IPS-18c (cell line): ENCODE measurements around the gene PRRG2.

Experiments used
- H3K4me3 ChIP-seq: 2 replicates; pipeline ENCODE4 v1.7.0; 2013; ENCODE audit warnings: low read depth, mild to moderate bottlenecking, low read length, moderate library complexity; ENCODE audit not compliant: insufficient read depth
- H3K9me3 ChIP-seq: one replicate; pipeline ENCODE4 v1.6.1; 2013; ENCODE audit warnings: mild to moderate bottlenecking, low read length, moderate library complexity; ENCODE audit not compliant: control insufficient read depth, insufficient read depth

The PRRG2 gene

DNA sequence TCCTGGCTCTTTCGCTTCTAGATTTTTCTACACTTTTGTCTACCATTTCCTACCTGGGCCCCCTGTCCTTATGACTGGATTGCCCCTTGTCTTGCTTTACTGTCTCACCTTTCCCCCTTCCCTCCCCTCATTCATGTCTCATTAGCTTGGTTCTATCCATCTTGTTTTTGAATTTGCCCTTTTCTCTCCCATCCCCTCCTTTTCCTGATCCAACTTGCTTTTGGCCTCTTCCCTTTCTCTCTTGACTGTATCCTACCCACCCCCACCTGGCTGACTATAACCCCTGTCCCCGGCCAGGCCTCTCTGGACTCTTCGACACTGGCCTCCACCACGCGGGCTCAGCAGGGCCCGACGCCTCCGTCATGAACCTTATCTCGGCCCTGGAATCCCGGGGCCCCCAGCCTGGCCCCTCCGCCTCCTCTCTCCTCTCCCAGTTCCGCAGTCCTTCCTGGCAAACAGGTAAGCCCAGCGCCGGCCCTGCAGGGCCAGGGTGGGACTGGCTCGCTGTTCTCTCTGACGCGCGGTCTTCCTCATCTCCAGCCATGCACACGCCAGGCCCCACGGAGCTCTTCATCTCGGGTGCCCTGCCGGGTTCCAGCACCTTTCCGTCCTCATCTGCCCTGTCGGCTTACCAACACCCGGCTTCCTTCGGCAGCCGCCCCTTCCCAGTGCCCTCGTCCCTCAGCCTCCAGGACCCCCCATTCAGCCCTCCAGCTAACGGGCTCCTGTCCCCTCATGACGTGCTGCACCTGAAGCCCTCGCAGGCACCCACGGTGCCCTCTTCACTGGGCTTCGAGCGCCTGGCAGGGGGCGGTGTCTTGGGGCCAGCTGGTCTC, 13.3 kb downstream of the PRRG2 start:
- H3K4me3 ChIP-seq: no peak overlapping the region
- H3K9me3 ChIP-seq: no peaks in the 10 kb centered on the region

- Histone ChIP-seq H3K4me3 (no peak overlapping the region), H3K9me3 (no peaks in the 10 kb centered on the region)
Observed at GRCh38 chr19:49594993-49595818, 14.1 kb downstream of the PRRG2 start.

GRCh38 chr19:49595819-49596404, 14.8 kb downstream of the PRRG2 start:
- Histone ChIP-seq H3K4me3 (no peak overlapping the region), H3K9me3 (no peaks in the 10 kb centered on the region)

DNA sequence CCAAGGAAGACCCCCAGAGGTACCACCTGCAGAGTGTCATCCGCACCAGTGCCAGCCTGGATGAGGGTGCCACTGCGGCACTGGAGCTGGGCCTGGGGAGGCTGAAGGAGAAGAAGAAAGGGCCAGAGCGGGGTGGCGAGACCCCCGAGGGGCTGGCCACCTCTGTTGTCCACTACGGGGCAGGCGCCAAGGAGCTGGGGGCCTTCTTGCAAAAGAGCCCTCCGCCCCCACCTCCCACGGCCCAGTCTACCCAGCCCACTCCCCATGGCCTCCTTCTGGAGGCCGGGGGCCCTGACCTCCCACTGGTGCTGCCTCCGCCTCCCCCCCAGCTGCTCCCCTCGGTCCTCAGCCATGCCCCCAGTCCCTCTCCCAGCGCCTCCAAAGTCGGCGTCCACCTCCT, 15.3 kb downstream of the PRRG2 start:
- H3K4me3 ChIP-seq: no peak overlapping the region
- H3K9me3 ChIP-seq: no peaks in the 10 kb centered on the region

DNA sequence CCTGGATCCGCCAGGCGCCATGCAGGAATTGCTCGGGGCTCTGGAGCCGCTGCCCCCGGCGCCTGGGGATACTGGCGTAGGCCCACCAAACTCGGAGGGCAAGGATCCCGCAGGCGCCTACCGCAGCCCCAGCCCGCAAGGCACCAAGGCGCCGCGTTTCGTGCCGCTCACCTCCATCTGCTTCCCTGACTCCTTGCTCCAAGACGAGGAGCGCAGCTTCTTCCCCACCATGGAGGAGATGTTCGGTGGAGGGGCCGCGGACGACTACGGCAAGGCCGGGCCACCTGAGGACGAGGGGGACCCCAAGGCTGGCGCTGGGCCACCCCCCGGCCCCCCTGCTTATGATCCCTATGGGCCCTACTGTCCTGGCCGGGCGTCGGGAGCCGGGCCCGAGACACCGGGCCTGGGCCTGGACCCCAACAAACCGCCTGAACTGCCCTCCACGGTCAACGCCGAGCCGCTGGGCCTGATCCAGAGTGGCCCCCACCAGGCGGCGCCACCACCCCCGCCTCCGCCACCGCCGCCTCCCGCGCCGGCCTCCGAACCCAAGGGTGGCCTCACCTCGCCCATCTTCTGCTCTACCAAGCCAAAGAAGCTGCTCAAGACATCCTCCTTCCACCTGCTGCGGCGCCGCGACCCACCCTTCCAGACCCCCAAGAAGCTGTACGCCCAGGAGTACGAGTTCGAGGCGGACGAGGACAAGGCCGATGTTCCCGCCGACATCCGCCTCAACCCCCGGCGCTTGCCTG, 16.0 kb downstream of the PRRG2 start:
- no peak overlapping the region for H3K4me3 ChIP-seq
- no peaks in the 10 kb centered on the region for H3K9me3 ChIP-seq

DNA sequence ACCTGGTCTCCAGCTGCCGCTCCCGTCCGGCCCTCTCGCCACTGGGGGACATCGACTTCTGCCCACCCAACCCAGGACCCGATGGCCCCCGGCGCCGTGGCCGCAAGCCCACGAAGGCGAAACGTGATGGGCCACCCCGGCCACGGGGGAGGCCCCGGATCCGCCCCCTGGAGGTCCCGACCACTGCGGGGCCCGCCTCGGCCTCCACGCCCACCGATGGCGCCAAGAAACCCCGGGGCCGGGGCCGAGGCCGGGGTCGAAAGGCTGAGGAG, 16.5 kb downstream of the PRRG2 start:
- Histone ChIP-seq H3K4me3 (no peak overlapping the region), H3K9me3 (no peaks in the 10 kb centered on the region)

- Histone ChIP-seq H3K9me3 (no peaks in the 10 kb centered on the region), H3K4me3 (no peak overlapping the region)
Observed at GRCh38 chr19:49599378-49600295, 18.5 kb downstream of the PRRG2 start.

DNA sequence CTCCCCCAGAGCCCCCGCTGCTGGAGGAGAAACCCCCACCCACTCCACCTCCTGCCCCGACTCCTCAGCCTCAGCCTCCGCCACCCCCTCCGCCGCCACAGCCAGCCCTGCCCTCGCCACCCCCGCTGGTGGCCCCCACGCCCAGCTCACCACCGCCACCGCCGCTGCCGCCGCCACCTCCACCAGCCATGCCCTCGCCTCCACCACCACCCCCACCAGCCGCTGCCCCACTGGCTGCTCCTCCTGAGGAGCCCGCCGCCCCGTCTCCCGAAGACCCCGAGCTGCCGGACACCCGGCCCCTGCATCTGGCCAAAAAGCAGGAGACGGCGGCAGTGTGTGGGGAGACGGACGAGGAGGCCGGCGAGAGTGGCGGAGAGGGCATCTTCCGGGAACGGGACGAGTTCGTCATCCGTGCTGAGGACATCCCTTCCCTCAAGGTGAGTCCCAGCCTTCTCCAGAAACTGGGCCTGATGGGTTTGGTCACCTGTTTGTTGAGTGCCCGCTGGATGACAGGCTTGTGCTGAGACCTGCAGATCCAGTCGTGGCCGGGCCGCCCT, 20.4 kb downstream of the PRRG2 start:
- no peak overlapping the region for H3K4me3 ChIP-seq
- no peaks in the 10 kb centered on the region for H3K9me3 ChIP-seq

DNA sequence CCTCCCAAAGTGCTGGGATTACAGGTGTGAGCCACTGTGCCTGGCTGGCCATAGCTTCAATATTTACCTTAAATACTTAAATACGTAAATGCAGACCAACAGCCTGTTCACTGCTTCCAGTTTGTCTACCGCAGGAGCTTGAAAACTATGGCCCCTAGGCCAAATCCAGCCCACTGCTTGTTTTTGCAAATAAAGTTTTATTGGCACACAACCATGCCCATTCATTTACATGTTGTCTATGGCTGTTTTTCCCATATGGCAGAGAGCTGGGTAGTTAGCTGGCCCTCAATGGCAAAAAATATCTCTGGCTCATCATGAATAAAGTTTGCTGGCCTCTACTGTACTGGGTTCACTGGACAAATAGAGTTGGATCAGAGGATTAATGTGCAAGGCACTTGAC, 21.7 kb downstream of the PRRG2 start:
- Histone ChIP-seq H3K9me3 (no peaks in the 10 kb centered on the region), H3K4me3 (no peak overlapping the region)

- H3K9me3 ChIP-seq: no peaks in the 10 kb centered on the region
- H3K4me3 ChIP-seq: no peak overlapping the region
Observed at GRCh38 chr19:49605605-49606004, 24.5 kb downstream of the PRRG2 start.

DNA sequence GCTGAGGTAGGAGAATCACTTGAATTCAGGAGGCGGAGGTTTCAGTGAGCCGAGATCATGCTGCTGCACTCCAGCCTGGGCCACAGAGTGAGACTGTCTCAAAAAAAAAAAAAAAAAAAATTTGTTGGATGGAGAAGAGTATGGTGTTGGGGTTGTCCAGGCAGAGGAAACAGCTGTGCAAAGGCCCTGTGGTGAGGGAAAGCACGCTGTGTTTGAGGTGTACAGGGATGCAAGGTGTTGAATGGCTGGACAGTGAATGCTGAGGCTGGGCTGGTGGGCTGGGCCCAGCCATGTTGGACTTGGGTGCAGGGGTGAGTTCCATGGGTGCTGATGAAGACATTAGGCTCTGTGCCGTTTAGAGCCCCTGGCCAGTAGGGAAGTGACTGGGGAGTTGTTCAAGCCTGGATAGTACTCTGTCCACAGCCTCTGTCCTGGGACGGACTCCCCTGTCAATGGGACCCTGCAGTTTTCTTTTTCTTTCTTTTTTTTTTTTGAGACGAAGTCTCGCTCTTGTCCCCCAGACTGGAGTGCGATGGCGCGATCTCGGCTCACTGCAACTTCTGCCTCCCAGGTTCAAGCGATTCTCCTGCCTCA, 28.5 kb downstream of the PRRG2 start:
- Histone ChIP-seq H3K4me3 (no peak overlapping the region), H3K9me3 (no peaks in the 10 kb centered on the region)

DNA sequence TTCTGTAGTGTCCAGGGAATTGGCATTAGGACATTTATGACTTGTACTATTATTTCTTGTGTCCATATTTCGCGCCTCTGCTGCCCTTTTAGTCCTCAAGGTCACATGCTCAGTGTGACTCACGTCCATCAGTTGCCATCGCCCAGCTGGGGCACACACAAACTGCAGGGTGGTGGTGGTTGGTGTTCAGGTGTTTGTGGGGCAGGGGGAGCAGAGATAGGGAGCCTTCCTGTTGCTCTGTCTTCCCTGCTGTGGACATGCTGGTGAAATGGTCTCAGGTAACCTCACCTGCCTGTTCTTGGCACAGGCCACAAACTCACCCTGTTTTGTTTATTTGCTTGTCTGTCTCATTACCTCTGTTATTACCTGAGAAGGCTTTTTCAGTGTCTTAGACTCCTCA, 32.3 kb downstream of the PRRG2 start:
- no peak overlapping the region for H3K4me3 ChIP-seq
- H3K9me3 ChIP-seq: no peaks in the 10 kb centered on the region

GRCh38 chr19:49614096-49614833, 33.1 kb downstream of the PRRG2 start:
- Histone ChIP-seq H3K9me3 (no peaks in the 10 kb centered on the region), H3K4me3 (no peak overlapping the region)

GRCh38 chr19:49615861-49616260, 34.7 kb downstream of the PRRG2 start:
- Histone ChIP-seq H3K4me3 (no peak overlapping the region), H3K9me3 (no peaks in the 10 kb centered on the region)

GRCh38 chr19:49616532-49616931, 35.4 kb downstream of the PRRG2 start:
- H3K9me3 ChIP-seq: no peaks in the 10 kb centered on the region
- H3K4me3 ChIP-seq: no peak overlapping the region
